Lower leg skin (tissue), 4 donors: ENCODE measurements around the gene MAD1L1. TPM values are rescaled to one million over a fixed set of nuclear protein-coding genes. Genes with fewer than 3 reads are reported as not detected.
"Not testable (repeated sequence)": the region's sequence is repeated elsewhere in the genome, so short reads cannot be mapped to it uniquely, and the experiment has no call there.

ENCODE experiments used
- DNase-seq, 2 donors: peaks; one replicate each; pipeline ENCODE4 v3.0.0-alpha.2; 2019; ENCODE audit warnings: low spot score in 2 of 2
- H3K4me3 ChIP-seq: fragments of 200-600 bp; sonication (generic); 2 replicates; pipeline ENCODE4 v1.5.1; 2017; ENCODE audit warnings: mild to moderate bottlenecking, low read depth; ENCODE audit not compliant: poor library complexity, severe bottlenecking
- POLR2A ChIP-seq, 2 donors: fragments of 450-650 bp; IDR thresholded peaks; one replicate each; pipeline ENCODE4 v1.6.1; 2016 to 2017; ENCODE audit warnings: antibody characterized with exemption in 2 of 2, mild to moderate bottlenecking in 1 of 2, moderate library complexity in 1 of 2
- WGBS, 2 donors: methylation state at CpG; one replicate each; pipeline ENCODE4 v1.1.5; 2018; 5-methylcytosine and 5-hydroxymethylcytosine counted together
- intact Hi-C: fragments of 100-400 bp; cut with DNase I; formaldehyde crosslinking; loops from one replicate; pipeline ENCODE4 v1.15.0; 2023; ENCODE audit warnings: low total_unique reads
- total RNA-seq, 4 donors: library from RNA; depleted of rRNA; stranded (reverse); fragments of >200 nt; gene quantifications; one replicate each; pipeline ENCODE4 v1.1.0, GENCODE V29; 2016
- TF ChIP-seq, protein P1 (sequence below), 3 donors: fragments of 450-650 bp; IDR thresholded peaks; one replicate each; pipeline ENCODE4 v1.5.1; 2016; ENCODE audit warnings: antibody characterized with exemption in 3 of 3, mild to moderate bottlenecking in 3 of 3, moderate library complexity in 2 of 3

Gene MAD1L1
- total RNA-seq, 4 donors from 2014 or later, result 37.7 to 77.8 (median 59.4) TPM

GRCh38 chr7:2165610-2166594 lies 66.8 kb downstream of the MAD1L1 start:
- TF ChIP-seq, protein P1, sequence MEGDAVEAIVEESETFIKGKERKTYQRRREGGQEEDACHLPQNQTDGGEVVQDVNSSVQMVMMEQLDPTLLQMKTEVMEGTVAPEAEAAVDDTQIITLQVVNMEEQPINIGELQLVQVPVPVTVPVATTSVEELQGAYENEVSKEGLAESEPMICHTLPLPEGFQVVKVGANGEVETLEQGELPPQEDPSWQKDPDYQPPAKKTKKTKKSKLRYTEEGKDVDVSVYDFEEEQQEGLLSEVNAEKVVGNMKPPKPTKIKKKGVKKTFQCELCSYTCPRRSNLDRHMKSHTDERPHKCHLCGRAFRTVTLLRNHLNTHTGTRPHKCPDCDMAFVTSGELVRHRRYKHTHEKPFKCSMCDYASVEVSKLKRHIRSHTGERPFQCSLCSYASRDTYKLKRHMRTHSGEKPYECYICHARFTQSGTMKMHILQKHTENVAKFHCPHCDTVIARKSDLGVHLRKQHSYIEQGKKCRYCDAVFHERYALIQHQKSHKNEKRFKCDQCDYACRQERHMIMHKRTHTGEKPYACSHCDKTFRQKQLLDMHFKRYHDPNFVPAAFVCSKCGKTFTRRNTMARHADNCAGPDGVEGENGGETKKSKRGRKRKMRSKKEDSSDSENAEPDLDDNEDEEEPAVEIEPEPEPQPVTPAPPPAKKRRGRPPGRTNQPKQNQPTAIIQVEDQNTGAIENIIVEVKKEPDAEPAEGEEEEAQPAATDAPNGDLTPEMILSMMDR (IDR thresholded peaks at IDR 0.05), result no peak
- no peak for TF ChIP-seq POLR2A (IDR thresholded peaks at IDR 0.05)
- 89 to 90% methylated on average over 25 to 28 of the region's 28 CpGs for WGBS, 2 donors
- H3K4me3 ChIP-seq, result no peak overlapping the region
- intact Hi-C loops, result no loop called here
- no peak for DNase-seq

- no peak overlapping the region for H3K4me3 ChIP-seq
- TF ChIP-seq, protein P1 (IDR thresholded peaks at IDR 0.05), result no peak
- no peak for TF ChIP-seq POLR2A (IDR thresholded peaks at IDR 0.05)
- no peak for DNase-seq
- WGBS, 2 donors, result 94 to 97% methylated on average over 9 to 10 of the region's 10 CpGs
- intact Hi-C loops, result no loop called here
Measured at GRCh38 chr7:2165239-2165609, 67.5 kb downstream of the MAD1L1 start.

DNA sequence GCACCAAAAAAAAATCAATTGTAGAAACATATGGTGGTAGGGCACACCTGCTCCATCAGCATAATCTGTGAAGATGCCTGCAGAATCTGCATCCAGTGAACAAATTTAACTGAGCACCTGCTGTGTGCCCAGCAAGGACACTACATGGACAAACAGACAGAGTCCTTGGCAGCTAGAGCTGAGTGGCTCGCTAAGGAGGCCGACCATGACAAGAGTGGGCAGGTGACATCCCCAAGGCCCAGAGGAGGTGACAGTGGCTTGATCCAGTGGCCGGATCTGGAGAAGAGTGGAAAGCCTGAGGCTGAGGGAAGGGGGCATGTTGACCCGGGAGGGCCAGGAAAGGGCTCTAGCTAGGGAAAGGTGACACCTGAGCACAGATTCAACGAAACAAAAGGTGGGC lies 68.1 kb downstream of the MAD1L1 start:
- no peak for TF ChIP-seq POLR2A (IDR thresholded peaks at IDR 0.05)
- TF ChIP-seq, protein P1 (IDR thresholded peaks at IDR 0.05), result no peak
- WGBS, 2 donors, result 97 to 98% methylated on average over 5 of the region's 5 CpGs
- intact Hi-C loops, result no loop called here
- no peak overlapping the region for H3K4me3 ChIP-seq
- no peak for DNase-seq

DNA sequence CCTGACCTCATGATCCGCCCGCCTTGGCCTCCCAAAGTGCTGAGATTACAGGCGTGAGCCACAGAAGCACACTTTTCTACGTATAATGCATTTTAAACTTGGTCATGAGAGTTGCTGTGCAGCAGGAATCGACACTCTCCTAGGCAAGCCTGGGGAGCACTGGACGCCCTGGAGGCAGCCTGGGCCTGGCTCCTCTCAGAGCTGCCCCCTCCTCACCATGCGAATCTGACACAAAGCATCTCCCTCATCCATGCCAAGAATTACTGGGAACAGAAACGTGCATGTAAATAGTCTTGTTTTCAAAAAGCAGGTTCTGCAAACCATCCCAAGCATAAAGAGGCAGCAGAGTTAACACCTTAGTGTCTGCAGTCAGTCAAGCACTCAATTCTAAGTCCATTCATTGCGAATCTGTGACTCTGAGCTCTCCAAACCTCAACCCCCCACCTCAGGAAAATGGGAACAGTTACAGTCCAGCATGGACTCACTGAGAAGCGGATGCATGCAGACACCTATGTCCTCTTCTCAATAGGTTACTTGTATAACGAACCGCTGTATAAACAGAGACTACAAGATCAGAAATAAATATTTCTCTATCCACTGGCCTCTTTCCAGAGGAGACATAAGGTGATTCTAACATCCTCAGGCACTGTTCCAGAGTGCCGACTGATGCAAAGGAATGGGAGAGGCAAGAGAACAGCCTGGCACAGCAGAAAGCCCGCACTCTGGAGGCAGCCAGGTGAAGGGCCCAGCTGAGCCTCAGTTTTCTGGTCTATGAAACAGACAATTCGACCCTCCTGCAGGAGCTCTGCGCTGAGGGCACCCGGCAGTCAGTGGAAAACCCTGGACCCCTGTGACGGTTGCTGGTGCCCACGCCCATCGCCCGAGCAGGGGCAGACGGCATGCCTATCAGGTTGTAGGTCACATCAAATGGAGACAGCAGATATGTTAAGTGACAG lies 68.9 kb downstream of the MAD1L1 start:
- no peak for TF ChIP-seq POLR2A (IDR thresholded peaks at IDR 0.05)
- TF ChIP-seq, protein P1 (IDR thresholded peaks at IDR 0.05), result no peak
- H3K4me3 ChIP-seq, result no peak overlapping the region
- intact Hi-C loops, result no loop called here
- no peak for DNase-seq
- WGBS, 2 donors, result 85 to 88% methylated on average over 22 of the region's 22 CpGs

DNA sequence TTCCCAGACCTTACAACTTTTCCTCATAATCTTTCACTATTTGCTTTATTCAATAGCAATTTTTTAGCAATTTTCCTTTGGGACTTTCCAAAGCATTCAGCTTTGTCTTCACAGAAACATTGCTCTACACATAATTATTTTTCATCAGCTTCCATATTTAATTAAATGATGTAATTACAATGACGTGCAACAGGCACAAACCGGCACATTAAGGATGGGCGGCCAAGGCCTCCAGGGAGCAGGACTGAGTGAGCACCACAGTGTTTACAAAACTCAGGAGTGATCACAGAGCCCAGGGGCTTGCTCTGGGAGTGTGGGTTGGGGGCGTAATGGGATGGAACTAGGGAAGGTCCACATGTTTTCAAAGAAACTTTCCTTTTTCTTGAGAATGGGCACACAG lies 69.8 kb downstream of the MAD1L1 start:
- DNase-seq, result no peak
- H3K4me3 ChIP-seq, result no peak overlapping the region
- WGBS, 2 donors, result 59 to 61% methylated on average over 4 of the region's 4 CpGs
- intact Hi-C loops, result no loop called here
- TF ChIP-seq, protein P1 (IDR thresholded peaks at IDR 0.05), result no peak
- TF ChIP-seq POLR2A (IDR thresholded peaks at IDR 0.05), result no peak

- intact Hi-C loops, DNase-seq, H3K4me3 ChIP-seq: not testable (repeated sequence)
- WGBS, 2 donors, result 79 to 82% methylated on average over 15 to 17 of the region's 17 CpGs
Measured at GRCh38 chr7:2162004-2162902, 70.5 kb downstream of the MAD1L1 start.
